Stimulated activated CD8-positive, alpha-beta memory T cell treated with anti-CD3 and anti-CD28 coated beads, Interleukin-7, amount 100 ng/mL, for 4 hours (primary cell): ENCODE measurements around the gene RAD52.

Source experiments
- DNase-seq, 2 donors: peaks; one replicate each; pipeline ENCODE4 v3.0.0-alpha.2; 2020; ENCODE audit warnings: low read depth in 2 of 2

Gene RAD52

DNA sequence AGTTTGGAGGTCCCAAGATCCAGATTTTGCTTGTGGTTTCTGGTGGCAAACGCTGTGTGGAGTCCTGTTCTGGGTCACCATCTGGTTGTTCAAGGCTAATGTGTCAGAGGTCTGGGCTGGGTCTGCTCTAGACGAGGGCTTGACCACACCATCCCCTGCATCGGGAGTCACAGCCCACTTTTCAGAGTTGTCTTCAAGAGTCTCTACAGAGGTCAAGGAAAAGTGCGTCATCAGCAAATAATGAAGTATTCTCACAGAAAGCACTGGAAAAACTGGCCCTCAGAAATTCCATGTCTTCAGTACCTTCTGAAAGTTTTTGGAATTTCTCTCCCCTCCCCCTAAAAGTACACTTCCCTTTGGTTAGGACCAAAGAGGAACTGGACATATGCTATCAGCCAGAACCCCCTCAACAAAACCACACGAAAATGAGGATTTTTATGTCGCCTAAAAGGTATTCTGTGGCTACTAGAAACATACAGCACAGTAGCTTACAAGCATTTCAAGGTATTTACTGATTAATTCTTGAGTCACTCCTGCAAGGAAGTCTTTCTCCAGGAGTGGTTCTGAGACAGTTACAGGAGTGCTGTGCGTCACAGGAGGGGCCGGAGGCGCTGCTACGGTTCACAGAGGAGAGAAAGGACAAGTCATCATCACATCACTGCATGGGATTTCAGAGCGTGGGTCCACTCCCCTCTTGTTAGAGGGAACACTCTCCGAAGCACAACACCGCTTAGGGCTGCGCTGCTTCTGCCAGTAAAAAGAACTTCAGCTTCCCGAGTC is 35.4 kb downstream of the RAD52 start:
- no peak for DNase-seq

DNA sequence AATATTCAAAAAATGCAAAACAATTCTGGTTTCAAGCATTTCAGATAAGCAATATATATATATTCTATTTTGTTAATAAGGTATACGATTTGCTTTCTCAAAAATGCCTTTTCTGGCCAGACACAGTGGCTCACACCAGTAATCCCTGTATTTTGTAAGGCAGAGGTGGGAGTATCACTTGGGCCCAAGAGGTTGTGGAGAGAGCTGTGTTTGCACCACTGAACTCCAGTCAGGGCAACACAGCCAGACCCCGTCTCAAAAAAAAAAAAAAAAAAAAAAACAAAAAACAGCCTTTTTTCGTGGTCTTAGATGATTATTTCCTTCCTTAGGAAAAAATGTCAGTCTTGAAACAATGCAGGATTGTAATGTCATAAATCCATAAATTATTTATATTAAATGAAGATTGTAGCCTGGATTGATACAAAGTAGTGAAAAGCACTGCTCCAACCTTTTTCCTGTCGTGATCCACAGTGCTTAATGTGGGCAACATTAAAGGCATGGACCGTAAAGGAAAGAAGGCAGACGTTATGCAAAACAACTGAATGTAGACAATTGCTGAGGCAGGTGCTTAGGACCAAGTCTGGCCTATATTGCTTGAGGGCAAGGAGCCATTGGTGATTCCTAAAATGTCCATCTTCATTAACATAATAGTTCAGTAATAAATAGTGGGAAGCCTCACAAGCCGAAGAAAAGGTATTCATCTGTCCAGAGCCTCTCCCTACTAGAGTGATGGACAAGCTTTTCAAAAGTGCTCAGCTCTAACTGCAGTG is 36.8 kb downstream of the RAD52 start:
- no peak for DNase-seq

DNA sequence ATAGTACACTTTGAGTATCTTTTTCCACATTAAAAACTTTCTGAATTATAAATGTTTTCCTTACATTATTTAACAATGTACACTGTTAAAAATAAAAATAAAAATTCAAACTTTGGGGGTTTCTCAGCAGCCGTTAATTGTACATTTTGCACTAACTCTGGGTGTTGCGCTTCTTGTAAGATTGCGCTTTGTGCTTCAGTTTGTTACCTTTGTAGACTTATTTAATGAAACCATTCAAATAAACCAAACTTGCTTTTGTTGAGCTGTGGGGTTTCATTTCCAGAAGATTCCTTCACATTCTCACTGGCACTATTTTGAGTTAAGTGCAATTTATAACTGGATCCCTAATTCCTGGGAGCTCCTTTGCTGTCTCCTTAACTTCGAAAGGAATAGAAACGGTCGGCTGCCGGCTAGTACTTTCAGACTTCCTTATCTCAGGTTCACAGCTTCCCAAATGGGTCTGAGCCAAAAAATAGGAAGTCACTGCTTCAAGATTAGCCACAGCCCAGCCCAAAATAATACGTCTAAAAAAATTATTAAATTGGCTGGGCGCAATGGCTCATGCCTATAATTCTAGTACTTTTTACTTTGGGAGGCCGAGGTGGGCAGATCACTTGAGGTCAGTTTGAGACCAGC is 38.2 kb downstream of the RAD52 start:
- no peak for DNase-seq

DNA sequence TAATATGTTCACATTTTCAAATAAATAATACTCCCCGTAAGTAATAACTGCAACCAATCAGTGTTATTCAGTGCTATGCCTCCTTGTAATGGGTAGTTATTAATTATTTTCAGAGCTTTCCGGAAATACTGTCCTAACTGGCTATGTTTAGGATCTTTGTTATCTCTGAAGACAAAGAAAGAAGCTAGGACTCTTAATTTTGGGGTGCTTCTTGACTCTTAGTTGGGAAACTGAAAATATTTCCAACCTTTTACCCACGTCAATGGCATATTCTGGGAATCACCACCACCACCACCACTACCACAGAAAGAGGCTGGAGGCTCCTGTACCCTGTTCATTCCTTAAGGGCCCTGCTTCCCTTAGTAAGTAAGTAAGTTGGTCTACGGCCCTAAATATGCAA is 39.1 kb downstream of the RAD52 start:
- DNase-seq, result no peak

DNA sequence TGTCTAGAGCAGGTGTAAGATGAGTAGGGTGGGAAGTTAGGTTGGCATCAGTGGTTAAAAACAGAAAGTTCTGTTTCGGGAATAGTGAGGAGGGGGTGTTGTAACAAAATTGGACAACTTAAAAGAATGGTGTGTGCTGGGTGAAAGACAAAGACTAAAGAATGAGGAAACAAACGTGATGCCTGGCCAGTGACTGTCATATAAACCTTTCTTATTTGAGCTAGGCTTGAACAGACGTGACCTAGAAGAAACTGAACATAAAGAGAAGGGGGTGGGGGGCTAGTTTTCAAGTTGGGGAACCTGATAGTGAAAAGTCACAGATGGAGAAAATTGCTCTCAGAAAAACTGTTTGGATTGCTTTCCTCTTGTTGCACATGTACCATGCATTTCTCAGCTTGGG is 39.6 kb downstream of the RAD52 start:
- DNase-seq, result no peak

DNA sequence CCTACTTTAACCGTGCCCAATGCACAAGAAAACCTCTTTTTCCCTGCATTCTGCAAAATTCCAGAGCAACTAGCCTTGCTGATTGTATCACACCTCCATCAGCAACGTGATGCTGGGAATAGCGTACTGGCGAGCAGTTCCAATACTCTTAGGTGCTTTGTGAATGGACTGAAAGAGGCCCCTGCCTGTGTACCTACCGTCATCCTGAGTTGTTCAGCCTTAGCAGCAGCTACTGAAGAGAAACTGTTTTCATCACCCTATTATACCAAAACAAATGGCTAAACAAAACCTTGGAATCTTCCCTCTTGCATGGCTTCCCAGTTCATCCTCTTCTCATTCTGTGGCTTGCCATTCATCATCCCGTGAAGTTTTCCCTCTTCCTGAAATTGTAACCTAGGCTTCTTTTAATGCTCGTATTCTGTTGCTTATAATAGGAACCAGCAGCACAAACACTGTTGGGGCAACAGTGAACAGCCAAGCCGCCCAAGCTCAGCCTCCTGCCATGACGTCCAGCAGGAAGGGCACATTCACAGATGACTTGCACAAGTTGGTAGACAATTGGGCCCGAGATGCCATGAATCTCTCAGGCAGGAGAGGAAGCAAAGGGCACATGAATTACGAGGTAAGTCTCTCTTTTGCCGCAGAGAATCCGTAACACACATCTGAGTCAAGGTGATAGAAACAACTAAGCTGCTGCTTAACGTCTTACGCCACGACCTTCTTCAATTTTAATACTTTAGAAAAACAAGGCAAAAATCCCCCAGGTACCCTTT is 41.9 kb downstream of the RAD52 start:
- no peak for DNase-seq

DNA sequence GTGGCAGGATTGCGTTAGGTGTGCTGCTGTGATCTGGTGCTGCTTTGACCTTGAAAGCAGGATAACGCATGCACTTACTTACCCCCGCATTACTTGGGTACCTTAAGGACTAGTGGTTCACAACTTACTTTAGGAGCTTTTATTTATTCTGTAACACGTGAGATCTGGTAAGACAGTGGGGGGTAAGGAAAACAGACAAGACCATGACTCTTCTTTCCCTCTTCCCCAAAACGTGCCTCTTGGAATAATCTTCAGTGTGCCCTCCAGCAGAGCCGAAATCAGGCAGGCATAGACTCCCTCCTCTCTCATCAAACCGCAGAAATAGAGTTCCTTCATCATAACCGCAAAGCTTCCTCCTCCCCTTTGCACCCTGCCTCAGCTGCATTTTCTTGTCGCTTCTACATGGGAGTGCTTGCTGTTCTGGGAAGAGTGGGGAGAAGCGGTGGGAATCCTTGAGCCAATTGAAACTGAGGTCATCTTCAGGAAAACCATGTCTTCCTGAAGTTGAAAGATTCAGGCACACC is 43.4 kb downstream of the RAD52 start:
- DNase-seq, result no peak

DNA sequence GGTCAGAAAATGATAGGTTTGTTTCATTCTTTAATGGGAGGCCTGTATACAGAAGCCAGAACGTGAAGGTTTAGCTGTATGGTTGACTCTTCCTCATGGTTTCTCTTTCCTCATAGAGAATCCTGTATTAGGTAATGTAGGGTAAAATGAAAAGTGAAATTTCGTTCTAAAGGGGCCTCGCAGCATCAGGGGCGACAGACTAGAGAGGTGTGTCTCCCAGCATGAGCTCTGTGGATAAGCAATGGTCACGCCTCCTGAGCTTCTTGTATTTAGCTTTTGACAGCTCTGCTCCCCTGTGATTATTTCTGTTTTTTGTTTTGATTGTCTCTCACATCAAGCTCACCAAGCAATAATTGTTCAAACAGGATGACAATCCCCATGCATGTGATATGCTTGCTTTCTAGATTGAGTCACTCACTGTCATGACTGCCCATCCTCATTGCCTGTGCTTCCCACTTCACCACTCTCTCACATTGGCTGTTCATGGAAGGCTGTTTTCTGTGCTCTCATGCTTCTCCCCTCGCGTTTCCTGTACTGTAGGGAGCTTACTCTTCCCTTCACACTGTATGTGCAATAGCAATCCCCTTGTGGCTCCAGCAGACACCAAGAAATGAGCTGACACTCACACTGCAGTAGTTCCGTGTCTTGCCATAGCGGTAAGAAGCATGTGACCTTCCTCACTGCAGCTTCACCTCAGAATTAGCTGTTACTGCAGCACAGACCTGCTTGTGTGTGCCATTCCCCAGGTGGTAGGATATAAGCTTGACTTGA is 44.0 kb downstream of the RAD52 start:
- no peak for DNase-seq

DNA sequence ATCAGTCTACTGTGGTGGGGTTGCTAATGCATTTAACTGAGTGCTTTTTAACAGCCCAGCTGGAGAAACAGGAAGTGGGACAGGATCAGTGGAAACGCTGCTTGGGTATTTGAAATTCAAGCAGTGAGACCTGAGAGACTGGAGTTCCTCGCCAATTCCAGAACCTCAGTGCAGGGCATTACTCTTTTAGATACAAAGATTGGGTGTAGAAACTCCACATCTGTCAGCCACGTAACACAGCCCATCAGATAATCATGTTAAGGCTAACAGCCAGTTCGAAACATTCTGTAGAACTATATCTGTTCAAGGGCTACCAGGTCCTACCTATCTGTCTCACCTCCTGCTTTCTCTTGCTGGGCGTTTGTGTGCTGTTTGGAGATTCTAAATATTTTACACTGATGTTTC is 45.5 kb downstream of the RAD52 start:
- DNase-seq, result no peak

DNA sequence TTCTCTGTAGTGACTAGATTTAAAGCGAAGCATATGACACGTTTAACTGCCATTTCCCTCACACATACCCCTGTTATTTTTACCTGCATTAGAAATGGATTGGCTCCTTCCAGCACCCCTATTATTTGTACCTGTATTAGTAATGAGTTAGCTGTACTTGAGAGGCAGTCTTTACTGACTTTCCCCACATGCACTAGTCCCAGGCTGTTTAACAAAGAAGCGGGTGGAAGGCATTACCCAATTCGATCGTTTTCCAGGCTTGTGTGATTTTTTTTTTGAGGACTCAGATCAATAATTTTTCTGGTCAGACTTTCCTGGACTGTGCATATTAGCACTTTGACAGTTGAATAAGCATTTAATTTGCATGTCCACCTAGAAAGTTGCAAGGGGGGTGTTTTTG is 46.4 kb downstream of the RAD52 start:
- no peak for DNase-seq

DNA sequence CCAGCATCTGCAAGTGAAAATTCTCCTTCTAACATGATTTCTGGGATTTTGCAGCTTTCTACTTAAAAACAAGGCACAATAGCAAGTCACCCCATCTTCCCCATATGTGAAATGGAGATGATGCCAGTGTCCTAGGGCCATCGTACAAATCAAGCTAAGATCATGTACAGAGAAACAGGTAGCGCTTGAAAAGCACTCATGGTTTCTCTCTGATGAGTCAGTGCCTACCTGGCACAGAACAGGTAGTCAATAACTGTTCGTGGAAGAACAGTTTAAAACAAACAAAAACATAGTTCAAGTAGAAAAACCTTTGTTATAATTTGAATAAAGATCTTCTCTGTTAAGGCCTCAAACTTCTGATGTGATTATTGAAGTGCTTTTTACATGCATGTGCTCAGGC is 46.9 kb downstream of the RAD52 start:
- DNase-seq, result no peak

DNA sequence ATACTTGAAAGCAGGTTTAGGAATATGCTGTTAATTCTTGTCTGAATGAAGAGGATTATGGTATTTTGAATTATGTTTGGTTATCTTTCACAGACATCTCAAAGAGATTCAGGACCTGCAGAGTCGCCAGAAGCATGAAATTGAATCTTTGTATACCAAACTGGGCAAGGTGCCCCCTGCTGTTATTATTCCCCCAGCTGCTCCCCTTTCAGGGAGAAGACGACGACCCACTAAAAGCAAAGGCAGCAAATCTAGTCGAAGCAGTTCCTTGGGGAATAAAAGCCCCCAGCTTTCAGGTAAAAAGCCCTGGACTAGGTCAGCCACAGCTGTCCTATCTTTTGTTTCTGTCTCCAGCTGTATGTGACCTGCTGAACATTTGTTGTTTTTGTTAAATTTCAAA is 52.1 kb downstream of the RAD52 start:
- no peak for DNase-seq

DNA sequence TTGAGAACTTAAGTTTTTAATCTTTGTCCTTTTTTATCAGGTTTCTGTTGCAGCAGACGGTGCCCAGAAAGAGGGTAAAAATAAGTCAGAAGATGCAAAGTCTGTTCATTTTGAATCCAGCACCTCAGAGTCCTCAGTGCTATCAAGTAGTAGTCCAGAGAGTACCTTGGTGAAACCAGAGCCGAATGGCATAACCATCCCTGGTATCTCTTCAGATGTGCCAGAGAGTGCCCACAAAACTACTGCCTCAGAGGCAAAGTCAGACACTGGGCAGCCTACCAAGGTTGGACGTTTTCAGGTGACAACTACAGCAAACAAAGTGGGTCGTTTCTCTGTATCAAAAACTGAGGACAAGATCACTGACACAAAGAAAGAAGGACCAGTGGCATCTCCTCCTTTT is 53.5 kb downstream of the RAD52 start:
- no peak for DNase-seq

DNA sequence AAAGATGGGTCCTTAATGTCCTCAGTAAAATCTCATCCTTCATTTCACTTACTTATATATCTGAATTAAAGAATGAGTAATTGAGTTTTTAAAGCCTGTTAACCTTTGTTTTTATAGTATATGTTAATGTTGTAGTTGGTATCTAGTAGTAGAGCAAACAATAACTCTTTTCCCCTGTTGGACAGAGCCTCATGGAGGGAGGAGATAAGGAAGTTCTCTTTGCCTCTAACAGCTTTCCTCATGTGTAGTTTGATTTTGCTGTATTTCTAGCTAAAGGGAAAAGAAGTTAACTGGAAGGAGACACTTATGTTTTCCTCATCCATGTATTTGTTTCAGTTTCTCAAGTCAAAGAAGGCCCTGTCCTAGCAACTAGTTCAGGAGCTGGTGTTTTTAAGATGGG is 55.3 kb downstream of the RAD52 start:
- DNase-seq, result no peak

DNA sequence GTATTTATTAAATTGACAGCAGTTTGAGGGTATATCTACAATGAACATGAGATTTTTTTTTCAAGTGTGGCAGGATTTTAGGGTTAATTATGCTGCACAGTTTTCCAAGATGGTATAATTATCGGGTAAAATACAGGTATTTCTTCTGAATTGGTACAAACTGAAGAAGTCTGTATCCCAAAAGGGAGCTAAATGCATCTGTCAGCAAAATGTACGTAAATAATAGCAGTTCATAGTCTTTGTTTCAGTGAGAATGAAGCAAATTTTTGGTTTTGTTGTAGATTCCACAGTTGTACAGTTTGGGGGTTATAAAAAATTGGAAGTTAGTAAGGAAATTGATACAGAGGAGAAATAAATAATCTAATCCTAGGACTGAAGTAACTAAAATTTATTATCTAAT is 63.3 kb downstream of the RAD52 start:
- no peak for DNase-seq

DNA sequence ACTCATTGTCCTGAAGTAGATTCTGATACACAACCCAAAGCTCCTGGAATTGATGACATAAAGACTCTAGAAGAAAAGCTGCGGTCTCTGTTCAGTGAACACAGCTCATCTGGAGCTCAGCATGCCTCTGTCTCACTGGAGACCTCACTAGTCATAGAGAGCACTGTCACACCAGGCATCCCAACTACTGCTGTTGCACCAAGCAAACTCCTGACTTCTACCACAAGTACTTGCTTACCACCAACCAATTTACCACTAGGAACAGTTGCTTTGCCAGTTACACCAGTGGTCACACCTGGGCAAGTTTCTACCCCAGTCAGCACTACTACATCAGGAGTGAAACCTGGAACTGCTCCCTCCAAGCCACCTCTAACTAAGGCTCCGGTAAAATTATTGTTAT is 63.8 kb downstream of the RAD52 start:
- no peak for DNase-seq

DNA sequence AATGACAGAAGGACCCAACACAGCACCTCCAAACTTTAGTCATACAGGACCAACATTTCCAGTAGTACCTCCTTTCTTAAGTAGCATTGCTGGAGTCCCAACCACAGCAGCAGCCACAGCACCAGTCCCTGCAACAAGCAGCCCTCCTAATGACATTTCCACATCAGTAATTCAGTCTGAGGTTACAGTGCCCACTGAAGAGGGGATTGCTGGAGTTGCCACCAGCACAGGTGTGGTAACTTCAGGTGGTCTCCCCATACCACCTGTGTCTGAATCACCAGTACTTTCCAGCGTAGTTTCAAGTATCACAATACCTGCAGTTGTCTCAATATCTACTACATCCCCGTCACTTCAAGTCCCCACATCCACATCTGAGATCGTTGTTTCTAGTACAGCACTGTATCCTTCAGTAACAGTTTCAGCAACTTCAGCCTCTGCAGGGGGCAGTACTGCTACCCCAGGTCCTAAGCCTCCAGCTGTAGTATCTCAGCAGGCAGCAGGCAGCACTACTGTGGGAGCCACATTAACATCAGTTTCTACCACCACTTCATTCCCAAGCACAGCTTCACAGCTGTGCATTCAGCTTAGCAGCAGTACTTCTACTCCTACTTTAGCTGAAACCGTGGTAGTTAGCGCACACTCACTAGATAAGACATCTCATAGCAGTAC is 64.6 kb downstream of the RAD52 start:
- no peak for DNase-seq

DNA sequence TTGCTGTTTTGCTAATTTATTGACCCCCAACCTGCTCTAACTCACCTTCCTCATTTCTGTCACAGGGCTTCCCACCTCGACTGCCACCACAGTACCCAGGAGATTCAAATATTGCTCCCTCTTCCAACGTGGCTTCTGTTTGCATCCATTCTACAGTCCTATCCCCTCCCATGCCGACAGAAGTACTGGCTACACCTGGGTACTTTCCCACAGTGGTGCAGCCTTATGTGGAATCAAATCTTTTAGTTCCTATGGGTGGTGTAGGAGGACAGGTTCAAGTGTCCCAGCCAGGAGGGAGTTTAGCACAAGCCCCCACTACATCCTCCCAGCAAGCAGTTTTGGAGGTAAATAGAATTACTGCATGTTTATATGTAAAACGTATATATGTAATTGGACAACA is 68.8 kb downstream of the RAD52 start:
- DNase-seq, result no peak

DNA sequence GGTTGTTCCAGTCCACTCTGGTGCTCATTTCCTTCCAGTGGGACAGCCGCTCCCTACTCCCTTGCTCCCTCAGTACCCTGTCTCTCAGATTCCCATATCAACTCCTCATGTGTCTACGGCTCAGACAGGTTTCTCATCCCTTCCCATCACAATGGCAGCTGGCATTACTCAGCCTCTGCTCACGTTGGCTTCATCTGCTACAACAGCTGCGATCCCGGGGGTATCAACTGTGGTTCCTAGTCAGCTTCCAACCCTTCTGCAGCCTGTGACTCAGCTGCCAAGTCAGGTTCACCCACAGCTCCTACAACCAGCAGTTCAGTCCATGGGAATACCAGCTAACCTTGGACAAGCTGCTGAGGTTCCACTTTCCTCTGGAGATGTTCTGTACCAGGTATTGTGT is 69.9 kb downstream of the RAD52 start:
- no peak for DNase-seq

DNA sequence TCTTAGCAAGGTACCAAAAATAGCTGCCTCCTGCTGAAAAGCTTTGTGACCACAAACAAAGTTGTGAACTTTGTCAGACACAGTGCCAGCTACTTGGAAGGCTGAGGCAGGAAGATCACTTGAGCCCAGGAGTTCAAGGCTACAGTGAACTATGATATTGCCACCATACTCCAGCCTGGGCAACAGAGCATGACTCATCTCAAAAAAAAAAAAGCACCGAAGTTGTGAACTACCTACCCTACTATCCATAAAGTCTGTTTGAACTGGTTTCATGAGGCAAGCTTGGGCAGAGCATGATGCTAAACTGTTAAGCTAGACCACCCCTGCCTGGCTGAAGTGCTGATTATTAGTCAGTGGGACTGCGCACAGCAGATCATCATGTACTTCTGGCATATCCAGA is 75.5 kb downstream of the RAD52 start:
- DNase-seq, result no peak

DNA sequence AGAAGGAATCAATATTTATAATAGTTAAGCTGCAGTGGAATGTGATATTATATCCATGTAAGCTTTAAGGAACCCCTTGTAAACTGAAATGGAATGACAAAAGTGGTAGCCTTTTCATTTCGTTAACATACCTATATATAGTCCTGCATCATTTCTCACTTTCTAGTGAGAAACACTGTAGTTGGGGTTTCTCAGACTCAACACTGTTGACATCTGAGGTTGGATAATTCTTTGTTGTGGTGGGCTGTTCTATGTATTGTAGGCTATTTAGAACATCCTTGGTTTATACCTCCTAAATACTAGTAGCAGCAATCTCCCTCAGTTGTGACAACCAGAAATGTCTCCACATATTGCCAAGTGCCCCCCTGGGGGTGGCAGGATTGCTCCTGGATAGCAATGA is 79.1 kb downstream of the RAD52 start:
- DNase-seq, result no peak
